Activated B cell treated with CpG ODN at 0.5 μM for 24 hours (primary cell): Measurements from ENCODE around the gene NPEPL1. TPM values are rescaled to one million over a fixed set of nuclear protein-coding genes. Genes with fewer than 3 reads are reported as not detected.

Source experiments
- ATAC-seq: fragments of 200-7000 bp; cut with Tn5 transposase; one replicate; pipeline ENCODE4 v1.10.0; 2021; ENCODE audit warnings: low read depth, mild to moderate bottlenecking, moderate library complexity
- CTCF ChIA-PET: fragments of 350-600 bp; sonication (Branson Sonifier 250); formaldehyde crosslinking; loops from one replicate; lab custom pipeline; 2021; ENCODE audit warnings: antibody characterized with exemption; lab: Charles Lee
- POLR2A ChIA-PET: fragments of 350-600 bp; sonication (Branson Sonifier 250); formaldehyde crosslinking; loops from one replicate; lab custom pipeline; 2021; ENCODE audit warnings: antibody characterized with exemption; lab: Charles Lee
- DNase-seq: peaks from one replicate; pipeline ENCODE4 v3.0.0; 2022
- H3K27ac Mint-ChIP-seq: one replicate; pipeline ENCODE4 v1.8.0; 2020; ENCODE audit warnings: mixed read lengths
- H3K27me3 Mint-ChIP-seq: one replicate; pipeline ENCODE4 v1.8.0; 2021; ENCODE audit warnings: mixed read lengths
- H3K36me3 Mint-ChIP-seq: one replicate; pipeline ENCODE4 v1.8.0; 2021; ENCODE audit warnings: low read depth, mixed read lengths
- H3K4me1 Mint-ChIP-seq: one replicate; pipeline ENCODE4 v1.8.0; 2021; ENCODE audit warnings: mixed read lengths
- H3K4me3 Mint-ChIP-seq: one replicate; pipeline ENCODE4 v1.8.0; 2020; ENCODE audit warnings: mild to moderate bottlenecking, mixed read lengths
- H3K9me3 Mint-ChIP-seq: one replicate; pipeline ENCODE4 v1.8.0; 2020; ENCODE audit warnings: mixed read lengths
- intact Hi-C: fragments of 100-400 bp; cut with micrococcal nuclease; formaldehyde crosslinking; loops from one replicate; pipeline ENCODE4 v1.15.1; 2024
- total RNA-seq: library from RNA; stranded (reverse); gene quantifications from 2 replicates; pipeline ENCODE4 v1.2.3, GENCODE V29; 2022
- TF ChIP-seq, protein P1 (sequence below): fragments of 200-600 bp; IDR thresholded peaks from one replicate; pipeline ENCODE4 v1.8.0; 2022; ENCODE audit warnings: antibody characterized with exemption, mild to moderate bottlenecking

The NPEPL1 gene
- total RNA-seq, 1 donor from 2014 or later, result 21.5 TPM

DNA sequence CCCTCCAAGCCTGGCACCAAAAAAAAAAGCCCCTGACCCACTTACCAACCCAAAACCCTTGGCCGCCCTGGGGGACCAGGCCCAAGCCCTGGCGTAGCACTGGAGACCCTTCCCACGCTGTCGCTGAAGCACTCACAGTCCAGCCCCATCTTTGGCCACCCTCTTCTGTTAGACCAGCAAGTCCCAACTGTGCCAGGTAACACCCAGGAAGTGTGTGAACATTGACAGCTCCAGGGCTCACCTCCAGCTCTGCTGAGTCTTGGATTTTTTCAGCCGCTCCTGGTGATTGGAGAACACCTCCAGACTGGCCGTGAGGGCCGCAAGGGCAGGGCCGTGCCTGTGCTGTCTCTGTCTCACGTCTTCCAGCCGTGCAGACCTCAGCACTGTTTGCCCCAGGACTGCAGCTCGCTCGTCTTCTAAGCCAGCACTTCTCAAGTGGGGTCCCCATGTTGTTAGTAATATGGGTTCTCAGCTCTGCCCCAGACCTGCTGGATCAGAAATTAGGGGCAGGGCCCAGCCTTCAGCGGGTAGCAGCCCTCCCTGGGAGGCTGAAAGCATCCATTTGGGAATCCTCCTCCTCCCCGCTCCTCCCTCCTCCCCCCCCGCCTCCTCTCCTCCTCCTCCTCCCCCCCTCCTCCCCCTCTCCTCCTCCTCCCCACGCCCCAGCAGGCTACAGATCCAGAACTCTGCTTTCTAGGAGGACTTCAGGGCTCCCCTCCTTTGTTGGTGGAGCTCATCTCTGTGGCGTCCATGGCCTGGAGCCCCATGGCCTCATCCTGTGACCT lies 18.1 kb downstream of the NPEPL1 start:
- TF ChIP-seq, protein P1, sequence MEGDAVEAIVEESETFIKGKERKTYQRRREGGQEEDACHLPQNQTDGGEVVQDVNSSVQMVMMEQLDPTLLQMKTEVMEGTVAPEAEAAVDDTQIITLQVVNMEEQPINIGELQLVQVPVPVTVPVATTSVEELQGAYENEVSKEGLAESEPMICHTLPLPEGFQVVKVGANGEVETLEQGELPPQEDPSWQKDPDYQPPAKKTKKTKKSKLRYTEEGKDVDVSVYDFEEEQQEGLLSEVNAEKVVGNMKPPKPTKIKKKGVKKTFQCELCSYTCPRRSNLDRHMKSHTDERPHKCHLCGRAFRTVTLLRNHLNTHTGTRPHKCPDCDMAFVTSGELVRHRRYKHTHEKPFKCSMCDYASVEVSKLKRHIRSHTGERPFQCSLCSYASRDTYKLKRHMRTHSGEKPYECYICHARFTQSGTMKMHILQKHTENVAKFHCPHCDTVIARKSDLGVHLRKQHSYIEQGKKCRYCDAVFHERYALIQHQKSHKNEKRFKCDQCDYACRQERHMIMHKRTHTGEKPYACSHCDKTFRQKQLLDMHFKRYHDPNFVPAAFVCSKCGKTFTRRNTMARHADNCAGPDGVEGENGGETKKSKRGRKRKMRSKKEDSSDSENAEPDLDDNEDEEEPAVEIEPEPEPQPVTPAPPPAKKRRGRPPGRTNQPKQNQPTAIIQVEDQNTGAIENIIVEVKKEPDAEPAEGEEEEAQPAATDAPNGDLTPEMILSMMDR, result no peak
- CTCF ChIA-PET, result no interaction called here
- POLR2A ChIA-PET, result no interaction called here
- DNase-seq (no peak), ATAC-seq (no peak)
- no peaks in the 10 kb centered on the region for H3K27me3 Mint-ChIP-seq
- peaks cover under 1% of the 10 kb centered on the region for H3K36me3 Mint-ChIP-seq
- no peaks in the 10 kb centered on the region for H3K9me3 Mint-ChIP-seq
- no peak overlapping the region for H3K4me3 Mint-ChIP-seq
- peaks cover 3% of the 10 kb centered on the region for H3K4me1 Mint-ChIP-seq
- intact Hi-C loops, result no loop called here
- no peak overlapping the region for H3K27ac Mint-ChIP-seq

- DNase-seq (no peak), ATAC-seq (no peak)
- Mint-ChIP-seq H3K36me3 (no peaks in the 10 kb centered on the region), H3K27me3 (no peaks in the 10 kb centered on the region), H3K27ac (no peak overlapping the region), H3K9me3 (no peaks in the 10 kb centered on the region), H3K4me1 (peaks cover 3% of the 10 kb centered on the region), H3K4me3 (no peak overlapping the region)
- TF ChIP-seq, protein P1, result no peak
- ChIA-PET POLR2A (no interaction called here), CTCF (no interaction called here)
- intact Hi-C loops, result no loop called here
These were observed 18.9 kb downstream of the NPEPL1 start for GRCh38 chr20:58711266-58712051.

- peaks cover 3% of the 10 kb centered on the region for H3K4me1 Mint-ChIP-seq
- CTCF ChIA-PET, result no interaction called here
- no peak for DNase-seq
- no peaks in the 10 kb centered on the region for H3K36me3 Mint-ChIP-seq
- intact Hi-C loops, result no loop called here
- H3K27me3 Mint-ChIP-seq, result no peaks in the 10 kb centered on the region
- H3K4me3 Mint-ChIP-seq, result no peak overlapping the region
- TF ChIP-seq, protein P1, result no peak
- ATAC-seq, result no peak
- POLR2A ChIA-PET, result no interaction called here
- no peaks in the 10 kb centered on the region for H3K9me3 Mint-ChIP-seq
- no peak overlapping the region for H3K27ac Mint-ChIP-seq
These were observed 19.7 kb downstream of the NPEPL1 start for GRCh38 chr20:58712151-58712791.

DNA sequence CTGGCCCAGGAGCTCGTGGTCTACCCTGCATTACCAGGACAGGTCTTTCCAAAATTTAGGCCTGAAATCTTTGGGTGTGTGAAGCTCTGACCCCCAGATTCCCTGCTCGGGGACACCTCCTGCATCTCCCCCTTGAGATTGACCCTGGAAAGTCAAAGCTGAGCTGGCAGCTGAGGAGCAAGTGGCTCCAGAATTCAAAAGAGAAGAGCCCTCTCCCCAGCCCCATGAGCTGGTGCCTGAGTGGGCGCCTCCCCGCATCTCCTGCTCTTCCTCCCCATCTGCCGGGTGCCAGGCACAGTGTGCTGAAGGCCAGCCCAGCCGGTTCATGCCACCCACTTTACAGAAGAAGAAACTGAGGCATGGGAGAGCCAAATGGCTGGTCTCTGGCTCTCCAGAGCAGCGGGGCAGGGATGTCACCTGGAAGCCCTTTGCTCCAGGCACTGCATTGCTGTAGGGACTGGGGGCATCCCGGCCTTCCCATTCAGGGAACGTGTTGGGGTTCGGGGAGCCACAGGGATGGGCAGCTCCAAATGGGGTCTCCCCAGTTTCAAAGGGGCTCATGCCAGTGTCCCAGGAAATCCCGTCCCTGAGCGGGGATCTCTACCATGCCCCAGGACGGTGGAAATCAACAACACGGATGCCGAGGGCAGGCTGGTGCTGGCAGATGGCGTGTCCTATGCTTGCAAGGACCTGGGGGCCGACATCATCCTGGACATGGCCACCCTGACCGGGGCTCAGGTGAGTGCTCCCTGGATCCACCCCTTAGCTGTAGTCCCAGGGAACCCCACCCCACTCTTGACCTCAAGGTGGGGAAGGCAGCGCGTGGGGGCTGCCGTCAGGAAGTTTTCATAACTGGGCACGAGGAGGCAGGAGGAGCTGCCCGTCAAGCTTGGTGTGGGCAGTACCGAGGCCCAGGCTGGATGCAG lies 20.5 kb downstream of the NPEPL1 start:
- ChIA-PET POLR2A (no interaction called here), CTCF (no interaction called here)
- no peak for DNase-seq

More for the DNA sequence above, 20.5 kb downstream of the NPEPL1 start:
- peaks cover 3% of the 10 kb centered on the region for H3K4me1 Mint-ChIP-seq
- no peaks in the 10 kb centered on the region for H3K36me3 Mint-ChIP-seq
- H3K4me3 Mint-ChIP-seq, result no peak overlapping the region
- intact Hi-C loops, result no loop called here
- TF ChIP-seq, protein P1, result no peak
- no peak overlapping the region for H3K27ac Mint-ChIP-seq
- no peak for ATAC-seq
- H3K9me3 Mint-ChIP-seq, result no peaks in the 10 kb centered on the region
- no peaks in the 10 kb centered on the region for H3K27me3 Mint-ChIP-seq
